Measurements from ENCODE around the gene DLL3.

DNA sequence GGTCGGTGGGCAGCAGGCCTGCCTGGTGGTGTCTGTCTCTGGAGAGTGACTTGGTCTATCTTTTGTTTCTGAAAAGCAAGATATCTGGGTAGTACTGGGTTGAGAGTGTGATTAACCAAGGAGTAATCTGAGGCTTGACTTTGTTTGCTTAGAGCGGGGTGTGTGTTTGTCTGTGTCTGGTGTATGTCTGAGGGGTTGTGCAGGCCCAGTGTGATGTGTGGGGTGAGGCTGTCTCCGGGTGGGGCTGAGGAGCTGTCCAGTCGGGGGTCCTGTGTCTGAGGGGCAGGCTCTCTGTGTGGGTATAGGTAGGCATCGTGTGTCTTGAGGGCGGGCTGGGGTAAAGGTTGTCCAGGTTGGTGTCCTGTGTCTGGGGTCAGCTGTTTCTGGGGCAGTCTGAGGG lies 29.2 kb upstream of the DLL3 start:
- TF ChIP-seq CTCF (IDR thresholded peaks at IDR 0.05; ENCODE audit: low read depth, low read length) (no peak), EZH2phosphoT487 (IDR thresholded peaks at IDR 0.05; ENCODE audit: low read depth) (no peak)

All from OCI-LY3 (cell line).